Thymus (tissue), 11 donors: Measurements from ENCODE around the gene SMNDC1. TPM values are rescaled to one million over a fixed set of nuclear protein-coding genes. Genes with fewer than 3 reads are reported as not detected.

Experiments used
- DNase-seq, 9 donors: peaks; one replicate each; pipeline ENCODE4 v3.0.0-alpha.2; 2013; ENCODE audit warnings: low spot score in 9 of 9, low read depth in 6 of 9, missing footprints in 1 of 9
- H3K27ac ChIP-seq, 2 donors: one replicate each; pipeline ENCODE4 v1.5.1; 2013; ENCODE audit warnings: control low read depth in 1 of 2, low read depth in 1 of 2, low read length in 1 of 2, mild to moderate bottlenecking in 1 of 2, moderate library complexity in 1 of 2
- H3K27me3 ChIP-seq, 2 donors: one replicate each; pipeline ENCODE4 v1.5.1; 2013; ENCODE audit warnings: low read length in 1 of 2; ENCODE audit not compliant: control insufficient read depth in 2 of 2, insufficient read depth in 1 of 2
- H3K36me3 ChIP-seq, 2 donors: one replicate each; pipeline ENCODE4 v1.5.1; 2013; ENCODE audit warnings: low read length in 1 of 2, mild to moderate bottlenecking in 1 of 2, moderate library complexity in 1 of 2; ENCODE audit not compliant: control insufficient read depth in 2 of 2, insufficient read depth in 2 of 2
- H3K4me1 ChIP-seq, 2 donors: one replicate each; pipeline ENCODE4 v1.5.1; 2013; ENCODE audit warnings: low read length in 2 of 2; ENCODE audit not compliant: control insufficient read depth in 2 of 2, insufficient read depth in 2 of 2
- H3K4me3 ChIP-seq, 2 donors: one replicate each; pipeline ENCODE4 v1.5.1; 2013; ENCODE audit warnings: low read length in 2 of 2, control low read depth in 1 of 2, mild to moderate bottlenecking in 1 of 2
- H3K9me3 ChIP-seq, 2 donors: one replicate each; pipeline ENCODE4 v1.5.1; 2013; ENCODE audit warnings: low read length in 1 of 2, mild to moderate bottlenecking in 1 of 2; ENCODE audit not compliant: control insufficient read depth in 2 of 2, insufficient read depth in 1 of 2
- WGBS: extraction: QIAGEN DNeasy Blood & Tissue Kit; methylation state at CpG from one replicate; pipeline ENCODE4 v1.1.7; 2013; 5-methylcytosine and 5-hydroxymethylcytosine counted together
- polyA plus RNA-seq: library from polyadenylated mRNA; stranded (reverse); fragments of 200-250 nt; gene quantifications from one replicate; pipeline ENCODE4 v1.2.3, GENCODE V29; 2013
- total RNA-seq: library from RNA; stranded (reverse); fragments of 120-200 nt; gene quantifications from one replicate; pipeline ENCODE4 v1.2.4, GENCODE V29; 2013
- donor health status: healthy.

SMNDC1 gene
- total and polyA plus RNA-seq, 2 donors = 8.1 to 23.7 TPM

- peaks cover 23 to 41% of the 10 kb centered on the region in 2 donors for H3K4me1 ChIP-seq
- 96% methylated on average over 4 of the region's 4 CpGs for WGBS
- no peaks in the 10 kb centered on the region for H3K9me3 ChIP-seq
- H3K36me3 ChIP-seq = no peaks in the 10 kb centered on the region
- DNase-seq = no peak
- H3K27ac ChIP-seq = no peak overlapping the region
- H3K27me3 ChIP-seq = no peaks in the 10 kb centered on the region
- H3K4me3 ChIP-seq = no peak overlapping the region
Observed at GRCh38 chr10:110346914-110347313, 42.2 kb upstream of the SMNDC1 start.

GRCh38 chr10:110345286-110345685 lies 40.6 kb upstream of the SMNDC1 start:
- H3K27me3 ChIP-seq = no peaks in the 10 kb centered on the region
- H3K4me1 ChIP-seq = peaks cover 23 to 49% of the 10 kb centered on the region in 2 donors
- H3K36me3 ChIP-seq = no peaks in the 10 kb centered on the region
- no peak overlapping the region for H3K4me3 ChIP-seq
- H3K9me3 ChIP-seq = no peaks in the 10 kb centered on the region
- H3K27ac ChIP-seq = peak overlapping the region in 1 of 2 donors; percentile 20
- DNase-seq = no peak
- WGBS = 89% methylated on average over 4 of the region's 4 CpGs

- WGBS = 3% methylated on average over 2 of the region's 2 CpGs
Observed at GRCh38 chr10:110344622-110345021, 39.9 kb upstream of the SMNDC1 start.

GRCh38 chr10:110343947-110344346 lies 39.2 kb upstream of the SMNDC1 start:
- Histone ChIP-seq H3K4me1 (peaks cover 23 to 49% of the 10 kb centered on the region in 2 donors), H3K27ac (no peak overlapping the region), H3K4me3 (no peak overlapping the region), H3K27me3 (no peaks in the 10 kb centered on the region), H3K9me3 (no peaks in the 10 kb centered on the region), H3K36me3 (no peaks in the 10 kb centered on the region)
- no peak for DNase-seq
- WGBS = 96% methylated on average over 5 of the region's 5 CpGs

More at GRCh38 chr10:110344622-110345021, 39.9 kb upstream of the SMNDC1 start:
- H3K27ac ChIP-seq = peak overlapping the region in 1 of 2 donors; percentile 63
- H3K4me1 ChIP-seq = peaks cover 23 to 49% of the 10 kb centered on the region in 2 donors
- H3K27me3 ChIP-seq = no peaks in the 10 kb centered on the region
- H3K9me3 ChIP-seq = no peaks in the 10 kb centered on the region
- H3K36me3 ChIP-seq = no peaks in the 10 kb centered on the region
- H3K4me3 ChIP-seq = no peak overlapping the region
- DNase-seq = peak in 3 of 9 donors; percentile 37 to 68 (median 39)

GRCh38 chr10:110340816-110341215 lies 36.1 kb upstream of the SMNDC1 start:
- H3K4me3 ChIP-seq = no peak overlapping the region

GRCh38 chr10:110340122-110340521 lies 35.4 kb upstream of the SMNDC1 start:
- H3K9me3 ChIP-seq = no peaks in the 10 kb centered on the region
- no peak overlapping the region for H3K4me3 ChIP-seq
- H3K36me3 ChIP-seq = no peaks in the 10 kb centered on the region
- DNase-seq = no peak
- no peaks in the 10 kb centered on the region for H3K27me3 ChIP-seq
- no peak overlapping the region for H3K27ac ChIP-seq
- H3K4me1 ChIP-seq = peaks cover 13 to 47% of the 10 kb centered on the region in 2 donors
- WGBS = 98% methylated on average over 4 of the region's 4 CpGs

More at GRCh38 chr10:110340816-110341215, 36.1 kb upstream of the SMNDC1 start:
- DNase-seq = no peak
- Histone ChIP-seq H3K4me1 (peaks cover 20 to 50% of the 10 kb centered on the region in 2 donors), H3K36me3 (no peaks in the 10 kb centered on the region), H3K27me3 (no peaks in the 10 kb centered on the region), H3K27ac (no peak overlapping the region), H3K9me3 (no peaks in the 10 kb centered on the region)
- WGBS = 95% methylated on average over 6 of the region's 6 CpGs

GRCh38 chr10:110337906-110338305 lies 33.2 kb upstream of the SMNDC1 start:
- no peaks in the 10 kb centered on the region for H3K36me3 ChIP-seq
- WGBS = 98% methylated on average over 3 of the region's 3 CpGs
- H3K4me3 ChIP-seq = no peak overlapping the region
- H3K27me3 ChIP-seq = no peaks in the 10 kb centered on the region
- DNase-seq = no peak
- no peaks in the 10 kb centered on the region for H3K9me3 ChIP-seq
- H3K4me1 ChIP-seq = peaks cover 4 to 30% of the 10 kb centered on the region in 2 donors
- H3K27ac ChIP-seq = no peak overlapping the region

- H3K4me1 ChIP-seq = peaks cover 4 to 25% of the 10 kb centered on the region in 2 donors
- DNase-seq = no peak
- H3K9me3 ChIP-seq = peaks cover 0 to under 1% of the 10 kb centered on the region in 2 donors
- WGBS = 98% methylated on average over 4 of the region's 4 CpGs
- no peaks in the 10 kb centered on the region for H3K36me3 ChIP-seq
- no peak overlapping the region for H3K27ac ChIP-seq
- no peaks in the 10 kb centered on the region for H3K27me3 ChIP-seq
- H3K4me3 ChIP-seq = no peak overlapping the region
Observed at GRCh38 chr10:110337401-110337800, 32.7 kb upstream of the SMNDC1 start.

GRCh38 chr10:110336111-110336721 lies 31.5 kb upstream of the SMNDC1 start:
- H3K27me3 ChIP-seq = no peaks in the 10 kb centered on the region
- H3K4me1 ChIP-seq = peaks cover 0 to 16% of the 10 kb centered on the region in 2 donors
- no peak overlapping the region for H3K4me3 ChIP-seq
- peaks cover 3 to 12% of the 10 kb centered on the region in 2 donors for H3K9me3 ChIP-seq
- DNase-seq = no peak
- H3K36me3 ChIP-seq = no peaks in the 10 kb centered on the region
- WGBS = 94% methylated on average over 10 of the region's 10 CpGs
- no peak overlapping the region for H3K27ac ChIP-seq
